GM12878 (cell line): Measurements from ENCODE around the gene PATL2. TPM values are rescaled to one million over a fixed set of nuclear protein-coding genes. Genes with fewer than 3 reads are reported as not detected.
A peak's percentile ranks its signal among the peaks of the same experiment; 100 is the strongest.

Source experiments
- ASH2L ChIP-seq: fragments of 300-600, 200-600 bp; sonication (generic); IDR thresholded peaks from 2 replicates; pipeline ENCODE4 v1.6.1; 2017; ENCODE audit warnings: low read depth, mild to moderate bottlenecking, borderline replicate concordance
- CHD1 ChIP-seq: IDR thresholded peaks from 2 replicates; pipeline ENCODE4 v1.6.1; 2012; ENCODE audit warnings: low read depth, low read length, improper control_type of control experiment
- EED ChIP-seq: sonication (generic); IDR thresholded peaks from 2 replicates; pipeline ENCODE4 v1.6.1; 2016; ENCODE audit warnings: antibody characterized with exemption, low read depth
- ETV6 ChIP-seq, 2 experiments: fragments of 450-650 bp in 1 of 2; IDR thresholded peaks in 1 of 2; conservative IDR thresholded peaks in 1 of 2; 2 replicates each; pipeline ENCODE4 v1.6.1; 2014; ENCODE audit warnings: antibody characterized with exemption in 1 of 2, borderline replicate concordance in 1 of 2, low read depth in 1 of 2, mild to moderate bottlenecking in 1 of 2, moderate library complexity in 1 of 2
- KDM1A ChIP-seq: fragments of 200-600 bp; sonication (generic); IDR thresholded peaks from 2 replicates; pipeline ENCODE4 v1.6.1; 2016; ENCODE audit warnings: borderline replicate concordance
- MYB ChIP-seq: fragments of 150-350 bp; IDR thresholded peaks from 2 replicates; pipeline ENCODE4 v1.6.1; 2014; ENCODE audit warnings: mild to moderate bottlenecking, low read depth, low read length, borderline replicate concordance
- NRF1 ChIP-seq: conservative IDR thresholded peaks from 2 replicates; pipeline ENCODE4 v1.6.1; 2011; ENCODE audit warnings: mild to moderate bottlenecking, low read depth, low read length, improper control_type of control experiment
- POLR2AphosphoS5 ChIP-seq: IDR thresholded peaks from 2 replicates; pipeline ENCODE4 v1.6.1; 2011; ENCODE audit warnings: mild to moderate bottlenecking, low read length, inconsistent platforms
- SP1 ChIP-seq: IDR thresholded peaks from one replicate; pipeline ENCODE4 v1.6.1; 2011; ENCODE audit warnings: low read depth, low read length
- WRNIP1 ChIP-seq: IDR thresholded peaks from 2 replicates; pipeline ENCODE4 v1.6.1; 2011; ENCODE audit warnings: low read depth, low read length, improper control_type of control experiment, borderline replicate concordance
- ZNF217 ChIP-seq: fragments of 450-650 bp; IDR thresholded peaks from 2 replicates; pipeline ENCODE4 v1.6.1; 2017; ENCODE audit warnings: antibody characterized with exemption, mild to moderate bottlenecking
- polyA plus RNA-seq, 11 experiments: library from polyadenylated mRNA; depleted of rRNA in 4 of 11; unstranded in 6 of 11; stranded (reverse) in 5 of 11; fragments of >200 nt; fragmentation: Nextera tagmentation in 4 of 11; fragmentation: Illumina TruSeq in 1 of 11; extraction: Ambion mirVana in 4 of 11; extraction: Trizol in 1 of 11; gene quantifications; 1 replicate in 1 of 11; 2 replicates in 10 of 11; pipeline versions ENCODE4 v1.2.1 to v1.2.3, GENCODE V29; 2011 to 2016; ENCODE audit warnings: inconsistent platforms in 2 of 11, missing spikeins in 2 of 11, low read depth in 1 of 11
- total RNA-seq, 4 experiments: library from RNA; depleted of rRNA in 3 of 4; stranded (reverse); fragments of >200 nt in 3 of 4; fragmentation: Illumina TruSeq in 1 of 4; extraction: Trizol in 1 of 4; gene quantifications; 2 replicates each; pipeline versions ENCODE4 v1.2.1 to v1.2.3, GENCODE V29; 2013 to 2021
- TF ChIP-seq, protein P1 (sequence below): IDR thresholded peaks from 2 replicates; pipeline ENCODE4 v1.6.1; 2012; ENCODE audit warnings: mild to moderate bottlenecking, low read depth, low read length
- TF ChIP-seq, protein P2 (sequence below): fragments of 450-650 bp; IDR thresholded peaks from 2 replicates; pipeline ENCODE4 v1.6.1; 2017; ENCODE audit warnings: mild to moderate bottlenecking, moderate library complexity
- TF ChIP-seq, protein P3 (sequence below): fragments of 450-650 bp; IDR thresholded peaks from 2 replicates; pipeline ENCODE4 v1.6.1; 2017; ENCODE audit warnings: borderline replicate concordance
- TF ChIP-seq, protein P4 (sequence below): fragments of 450-650 bp; IDR thresholded peaks from 2 replicates; pipeline ENCODE4 v1.6.1; 2017; ENCODE audit warnings: mild to moderate bottlenecking, low read depth, inconsistent platforms; ENCODE audit not compliant: poor library complexity, severe bottlenecking
- TF ChIP-seq, protein P5 (sequence below), 3 experiments: IDR thresholded peaks in 2 of 3; conservative IDR thresholded peaks in 1 of 3; 2 replicates each; pipeline ENCODE4 v1.5.1; 2011; ENCODE audit warnings: low read depth in 3 of 3, low read length in 3 of 3, mild to moderate bottlenecking in 3 of 3, control low read depth in 2 of 3, moderate library complexity in 2 of 3, inconsistent platforms in 1 of 3, mixed read lengths in 1 of 3; ENCODE audit not compliant: control insufficient read depth in 2 of 3, insufficient read depth in 1 of 3; ENCODE audit errors: extremely low read depth in 1 of 3

The PATL2 gene
- total and polyA plus RNA-seq, 10 of the 15 experiments (the other 5 are each of a cell fraction or from before 2014, with no cell fraction given) = 4.2 to 16.2 (median 12.1) TPM

DNA sequence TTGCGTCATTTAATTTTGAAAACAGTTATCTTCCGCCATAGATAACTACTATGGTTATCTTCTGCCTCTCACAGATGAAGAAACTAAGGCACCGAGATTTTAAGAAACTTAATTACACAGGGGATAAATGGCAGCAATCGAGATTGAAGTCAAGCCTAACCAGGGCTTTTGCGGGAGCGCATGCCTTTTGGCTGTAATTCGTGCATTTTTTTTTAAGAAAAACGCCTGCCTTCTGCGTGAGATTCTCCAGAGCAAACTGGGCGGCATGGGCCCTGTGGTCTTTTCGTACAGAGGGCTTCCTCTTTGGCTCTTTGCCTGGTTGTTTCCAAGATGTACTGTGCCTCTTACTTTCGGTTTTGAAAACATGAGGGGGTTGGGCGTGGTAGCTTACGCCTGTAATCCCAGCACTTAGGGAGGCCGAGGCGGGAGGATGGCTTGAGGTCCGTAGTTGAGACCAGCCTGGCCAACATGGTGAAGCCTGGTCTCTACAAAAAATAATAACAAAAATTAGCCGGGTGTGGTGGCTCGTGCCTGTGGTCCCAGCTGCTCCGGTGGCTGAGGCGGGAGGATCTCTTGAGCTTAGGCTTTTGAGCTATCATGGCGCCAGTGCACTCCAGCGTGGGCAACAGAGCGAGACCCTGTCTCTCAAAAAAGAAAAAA lies 1.4 kb upstream of the PATL2 start (continued):
- TF ChIP-seq, protein P1, sequence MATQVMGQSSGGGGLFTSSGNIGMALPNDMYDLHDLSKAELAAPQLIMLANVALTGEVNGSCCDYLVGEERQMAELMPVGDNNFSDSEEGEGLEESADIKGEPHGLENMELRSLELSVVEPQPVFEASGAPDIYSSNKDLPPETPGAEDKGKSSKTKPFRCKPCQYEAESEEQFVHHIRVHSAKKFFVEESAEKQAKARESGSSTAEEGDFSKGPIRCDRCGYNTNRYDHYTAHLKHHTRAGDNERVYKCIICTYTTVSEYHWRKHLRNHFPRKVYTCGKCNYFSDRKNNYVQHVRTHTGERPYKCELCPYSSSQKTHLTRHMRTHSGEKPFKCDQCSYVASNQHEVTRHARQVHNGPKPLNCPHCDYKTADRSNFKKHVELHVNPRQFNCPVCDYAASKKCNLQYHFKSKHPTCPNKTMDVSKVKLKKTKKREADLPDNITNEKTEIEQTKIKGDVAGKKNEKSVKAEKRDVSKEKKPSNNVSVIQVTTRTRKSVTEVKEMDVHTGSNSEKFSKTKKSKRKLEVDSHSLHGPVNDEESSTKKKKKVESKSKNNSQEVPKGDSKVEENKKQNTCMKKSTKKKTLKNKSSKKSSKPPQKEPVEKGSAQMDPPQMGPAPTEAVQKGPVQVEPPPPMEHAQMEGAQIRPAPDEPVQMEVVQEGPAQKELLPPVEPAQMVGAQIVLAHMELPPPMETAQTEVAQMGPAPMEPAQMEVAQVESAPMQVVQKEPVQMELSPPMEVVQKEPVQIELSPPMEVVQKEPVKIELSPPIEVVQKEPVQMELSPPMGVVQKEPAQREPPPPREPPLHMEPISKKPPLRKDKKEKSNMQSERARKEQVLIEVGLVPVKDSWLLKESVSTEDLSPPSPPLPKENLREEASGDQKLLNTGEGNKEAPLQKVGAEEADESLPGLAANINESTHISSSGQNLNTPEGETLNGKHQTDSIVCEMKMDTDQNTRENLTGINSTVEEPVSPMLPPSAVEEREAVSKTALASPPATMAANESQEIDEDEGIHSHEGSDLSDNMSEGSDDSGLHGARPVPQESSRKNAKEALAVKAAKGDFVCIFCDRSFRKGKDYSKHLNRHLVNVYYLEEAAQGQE = no peak
- TF ChIP-seq POLR2AphosphoS5 (peak; percentile 61), MYB (no peak; the same call in 1 of the 2 replicates), CHD1 (peak; percentile 84), NRF1 (no peak), WRNIP1 (no peak), SP1 (no peak), ZNF217 (no peak), ETV6 (conservative IDR thresholded peaks at IDR 0.05 in 1 of 2, IDR thresholded peaks at IDR 0.05 in 1 of 2; ENCODE audit: borderline replicate concordance in 1 of 2, low read depth in 1 of 2) (no peak), ASH2L (no peak), KDM1A (no peak), EED (no peak)
- TF ChIP-seq, protein P2, sequence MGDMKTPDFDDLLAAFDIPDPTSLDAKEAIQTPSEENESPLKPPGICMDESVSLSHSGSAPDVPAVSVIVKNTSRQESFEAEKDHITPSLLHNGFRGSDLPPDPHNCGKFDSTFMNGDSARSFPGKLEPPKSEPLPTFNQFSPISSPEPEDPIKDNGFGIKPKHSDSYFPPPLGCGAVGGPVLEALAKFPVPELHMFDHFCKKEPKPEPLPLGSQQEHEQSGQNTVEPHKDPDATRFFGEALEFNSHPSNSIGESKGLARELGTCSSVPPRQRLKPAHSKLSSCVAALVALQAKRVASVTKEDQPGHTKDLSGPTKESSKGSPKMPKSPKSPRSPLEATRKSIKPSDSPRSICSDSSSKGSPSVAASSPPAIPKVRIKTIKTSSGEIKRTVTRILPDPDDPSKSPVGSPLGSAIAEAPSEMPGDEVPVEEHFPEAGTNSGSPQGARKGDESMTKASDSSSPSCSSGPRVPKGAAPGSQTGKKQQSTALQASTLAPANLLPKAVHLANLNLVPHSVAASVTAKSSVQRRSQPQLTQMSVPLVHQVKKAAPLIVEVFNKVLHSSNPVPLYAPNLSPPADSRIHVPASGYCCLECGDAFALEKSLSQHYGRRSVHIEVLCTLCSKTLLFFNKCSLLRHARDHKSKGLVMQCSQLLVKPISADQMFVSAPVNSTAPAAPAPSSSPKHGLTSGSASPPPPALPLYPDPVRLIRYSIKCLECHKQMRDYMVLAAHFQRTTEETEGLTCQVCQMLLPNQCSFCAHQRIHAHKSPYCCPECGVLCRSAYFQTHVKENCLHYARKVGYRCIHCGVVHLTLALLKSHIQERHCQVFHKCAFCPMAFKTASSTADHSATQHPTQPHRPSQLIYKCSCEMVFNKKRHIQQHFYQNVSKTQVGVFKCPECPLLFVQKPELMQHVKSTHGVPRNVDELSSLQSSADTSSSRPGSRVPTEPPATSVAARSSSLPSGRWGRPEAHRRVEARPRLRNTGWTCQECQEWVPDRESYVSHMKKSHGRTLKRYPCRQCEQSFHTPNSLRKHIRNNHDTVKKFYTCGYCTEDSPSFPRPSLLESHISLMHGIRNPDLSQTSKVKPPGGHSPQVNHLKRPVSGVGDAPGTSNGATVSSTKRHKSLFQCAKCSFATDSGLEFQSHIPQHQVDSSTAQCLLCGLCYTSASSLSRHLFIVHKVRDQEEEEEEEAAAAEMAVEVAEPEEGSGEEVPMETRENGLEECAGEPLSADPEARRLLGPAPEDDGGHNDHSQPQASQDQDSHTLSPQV = no peak
- TF ChIP-seq, protein P3, sequence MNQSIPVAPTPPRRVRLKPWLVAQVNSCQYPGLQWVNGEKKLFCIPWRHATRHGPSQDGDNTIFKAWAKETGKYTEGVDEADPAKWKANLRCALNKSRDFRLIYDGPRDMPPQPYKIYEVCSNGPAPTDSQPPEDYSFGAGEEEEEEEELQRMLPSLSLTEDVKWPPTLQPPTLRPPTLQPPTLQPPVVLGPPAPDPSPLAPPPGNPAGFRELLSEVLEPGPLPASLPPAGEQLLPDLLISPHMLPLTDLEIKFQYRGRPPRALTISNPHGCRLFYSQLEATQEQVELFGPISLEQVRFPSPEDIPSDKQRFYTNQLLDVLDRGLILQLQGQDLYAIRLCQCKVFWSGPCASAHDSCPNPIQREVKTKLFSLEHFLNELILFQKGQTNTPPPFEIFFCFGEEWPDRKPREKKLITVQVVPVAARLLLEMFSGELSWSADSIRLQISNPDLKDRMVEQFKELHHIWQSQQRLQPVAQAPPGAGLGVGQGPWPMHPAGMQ = no peak
- TF ChIP-seq, protein P4, sequence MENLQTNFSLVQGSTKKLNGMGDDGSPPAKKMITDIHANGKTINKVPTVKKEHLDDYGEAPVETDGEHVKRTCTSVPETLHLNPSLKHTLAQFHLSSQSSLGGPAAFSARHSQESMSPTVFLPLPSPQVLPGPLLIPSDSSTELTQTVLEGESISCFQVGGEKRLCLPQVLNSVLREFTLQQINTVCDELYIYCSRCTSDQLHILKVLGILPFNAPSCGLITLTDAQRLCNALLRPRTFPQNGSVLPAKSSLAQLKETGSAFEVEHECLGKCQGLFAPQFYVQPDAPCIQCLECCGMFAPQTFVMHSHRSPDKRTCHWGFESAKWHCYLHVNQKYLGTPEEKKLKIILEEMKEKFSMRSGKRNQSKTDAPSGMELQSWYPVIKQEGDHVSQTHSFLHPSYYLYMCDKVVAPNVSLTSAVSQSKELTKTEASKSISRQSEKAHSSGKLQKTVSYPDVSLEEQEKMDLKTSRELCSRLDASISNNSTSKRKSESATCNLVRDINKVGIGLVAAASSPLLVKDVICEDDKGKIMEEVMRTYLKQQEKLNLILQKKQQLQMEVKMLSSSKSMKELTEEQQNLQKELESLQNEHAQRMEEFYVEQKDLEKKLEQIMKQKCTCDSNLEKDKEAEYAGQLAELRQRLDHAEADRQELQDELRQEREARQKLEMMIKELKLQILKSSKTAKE = no peak
- TF ChIP-seq, protein P5, sequence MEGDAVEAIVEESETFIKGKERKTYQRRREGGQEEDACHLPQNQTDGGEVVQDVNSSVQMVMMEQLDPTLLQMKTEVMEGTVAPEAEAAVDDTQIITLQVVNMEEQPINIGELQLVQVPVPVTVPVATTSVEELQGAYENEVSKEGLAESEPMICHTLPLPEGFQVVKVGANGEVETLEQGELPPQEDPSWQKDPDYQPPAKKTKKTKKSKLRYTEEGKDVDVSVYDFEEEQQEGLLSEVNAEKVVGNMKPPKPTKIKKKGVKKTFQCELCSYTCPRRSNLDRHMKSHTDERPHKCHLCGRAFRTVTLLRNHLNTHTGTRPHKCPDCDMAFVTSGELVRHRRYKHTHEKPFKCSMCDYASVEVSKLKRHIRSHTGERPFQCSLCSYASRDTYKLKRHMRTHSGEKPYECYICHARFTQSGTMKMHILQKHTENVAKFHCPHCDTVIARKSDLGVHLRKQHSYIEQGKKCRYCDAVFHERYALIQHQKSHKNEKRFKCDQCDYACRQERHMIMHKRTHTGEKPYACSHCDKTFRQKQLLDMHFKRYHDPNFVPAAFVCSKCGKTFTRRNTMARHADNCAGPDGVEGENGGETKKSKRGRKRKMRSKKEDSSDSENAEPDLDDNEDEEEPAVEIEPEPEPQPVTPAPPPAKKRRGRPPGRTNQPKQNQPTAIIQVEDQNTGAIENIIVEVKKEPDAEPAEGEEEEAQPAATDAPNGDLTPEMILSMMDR (IDR thresholded peaks at IDR 0.05 in 2 of 3, conservative IDR thresholded peaks at IDR 0.05 in 1 of 3; ENCODE audit: control insufficient read depth in 2 of 3, extremely low read depth in 1 of 3, insufficient read depth in 1 of 3, low read depth in 3 of 3, low read length in 3 of 3) = no peak
